Measurements from ENCODE around the gene SUMO3. TPM values are rescaled to one million over a fixed set of nuclear protein-coding genes. Genes with fewer than 3 reads are reported as not detected.

Gene SUMO3
- total and polyA plus RNA-seq, 2 of the 4 experiments (the other 2 are of a cell fraction) = 64.9 to 101 TPM

- TF ChIP-seq MAZ (IDR thresholded peaks at IDR 0.05; ENCODE audit: borderline replicate concordance, low read depth, low read length) (no peak), MXI1 (IDR thresholded peaks at IDR 0.05; ENCODE audit: borderline replicate concordance, low read depth, low read length) (no peak), RCOR1 (IDR thresholded peaks at IDR 0.05; ENCODE audit: insufficient replicate concordance, low read length) (no peak), RAD21 (IDR thresholded peaks at IDR 0.05; ENCODE audit: low read length) (no peak), SMC3 (IDR thresholded peaks at IDR 0.05; ENCODE audit: low read depth, low read length) (no peak), MAFK (IDR thresholded peaks at IDR 0.05; ENCODE audit: low read depth, low read length) (no peak), CTCF (conservative IDR thresholded peaks at IDR 0.05; ENCODE audit: low read depth, low read length) (no peak), FOS (IDR thresholded peaks at IDR 0.05; ENCODE audit: low read depth, low read length) (no peak)
- no peaks in the 10 kb centered on the region for H3K9me3 ChIP-seq (ENCODE audit: control insufficient read depth, insufficient read depth, low read length)
- intact Hi-C loops (cut with micrococcal nuclease) = no loop called here
- H3K4ac ChIP-seq (ENCODE audit: low read depth, low read length) = peak overlapping the region; percentile 7; the same call in 1 of the 2 replicates
- peak overlapping the region; percentile 17 for H3K23ac ChIP-seq (ENCODE audit: low read depth, low read length)
- H3K18ac ChIP-seq (ENCODE audit: low read depth, low read length) = no peak overlapping the region
- no peak overlapping the region for H3K4me3 ChIP-seq (ENCODE audit: insufficient read depth, low read depth, low read length)
- ChIA-PET CTCF (no interaction called here), POLR2A (ENCODE audit: unreplicated experiment) (interaction anchor here (1.2 kb wide), 1 partner anchor 27 kb away, joined by 3 read pairs; no protein-coding TSS in a partner anchor)
- H4K8ac ChIP-seq (ENCODE audit: low read depth in 2 of 2, low read length in 2 of 2) = peak overlapping the region; percentile 24 to 30; a peak in 1 of 4 replicates
- H3K9ac ChIP-seq (ENCODE audit: low read depth, low read length) = no peak overlapping the region
- H3K56ac ChIP-seq (ENCODE audit: extremely low read depth, insufficient read depth, low read length) = no peak overlapping the region
- H2AK5ac ChIP-seq (ENCODE audit: low read depth, low read length) = no peak overlapping the region
- no peak overlapping the region for H2BK120ac ChIP-seq (ENCODE audit: low read depth, low read length)
- peaks cover 2% of the 10 kb centered on the region; the same call in 1 of the 2 replicates for H3K4me1 ChIP-seq (ENCODE audit: control insufficient read depth, insufficient read depth, low read length)
- H3K36me3 ChIP-seq (ENCODE audit: control insufficient read depth, insufficient read depth, low read length) = peaks cover 24% of the 10 kb centered on the region
- H4K5ac ChIP-seq (ENCODE audit: low read depth, low read length) = no peak overlapping the region
- BruUV-seq (replicated peaks) = no TSS peak
- no peak overlapping the region for H2BK15ac ChIP-seq (ENCODE audit: low read depth, low read length)
- dilution Hi-C loops (cut with HindIII; ENCODE audit: low sequenced_read_pairs, unreplicated experiment) = no loop called here
- no peak for ATAC-seq (ENCODE audit: low read depth)
- H3K27me3 ChIP-seq (ENCODE audit: control insufficient read depth, insufficient read depth, low read length) = peaks cover 13% of the 10 kb centered on the region
- H2BK5ac ChIP-seq (ENCODE audit: low read depth, low read length, poor library complexity, severe bottlenecking) = no peak overlapping the region
- peaks cover 9 to 19% of the 10 kb centered on the region in 2 experiments; a peak in 2 of 4 replicates for H3K79me1 ChIP-seq (ENCODE audit: low read depth in 1 of 2, low read length in 2 of 2)
- peak overlapping the region; percentile 21; the same call in 1 of the 2 replicates for H3K14ac ChIP-seq (replicated peaks; ENCODE audit: low read depth, low read length)
- H2BK20ac ChIP-seq (ENCODE audit: low read depth, low read length) = no peak overlapping the region
- H3K9me1 ChIP-seq (ENCODE audit: insufficient read depth, low read length) = peaks cover 13% of the 10 kb centered on the region; the same call in 1 of the 2 replicates
- in situ Hi-C loops (cut with MboI; ENCODE audit: low sequenced_read_pairs) = no loop called here
- H4K91ac ChIP-seq (ENCODE audit: insufficient read depth, low read depth, low read length) = no peak overlapping the region
- WGBS, 2 experiments (ENCODE audit: extremely low coverage in 2 of 2, insufficient read length in 1 of 2) = 59% methylated on average over 13 of the region's 27 CpGs; no CpG with 5 or more reads in 1 of the 2 experiments
- peak; percentile 35 for DNase-seq
- H4K20me1 ChIP-seq (ENCODE audit: insufficient read depth, low read length) = no peaks in the 10 kb centered on the region; the same call in 1 of the 2 replicates
- peak overlapping the region; percentile 8 for H2AK9ac ChIP-seq (replicated peaks; ENCODE audit: low read depth, low read length, poor library complexity)
- peak overlapping the region; percentile 29 for H2AFZ ChIP-seq (replicated peaks; ENCODE audit: low read length, poor library complexity)
- no peak overlapping the region for H3K4me2 ChIP-seq (ENCODE audit: low read depth, low read length)
- no peak overlapping the region for H3K27ac ChIP-seq (ENCODE audit: insufficient read depth, low read length)
Observed at GRCh38 chr21:44846485-44847260, 28.8 kb upstream of the SUMO3 start.

Data from IMR-90 (cell line).